Measurements from ENCODE around the gene HOXD12.
A peak's percentile ranks its signal among the peaks of the same experiment; 100 is the strongest.

The HOXD12 gene

DNA sequence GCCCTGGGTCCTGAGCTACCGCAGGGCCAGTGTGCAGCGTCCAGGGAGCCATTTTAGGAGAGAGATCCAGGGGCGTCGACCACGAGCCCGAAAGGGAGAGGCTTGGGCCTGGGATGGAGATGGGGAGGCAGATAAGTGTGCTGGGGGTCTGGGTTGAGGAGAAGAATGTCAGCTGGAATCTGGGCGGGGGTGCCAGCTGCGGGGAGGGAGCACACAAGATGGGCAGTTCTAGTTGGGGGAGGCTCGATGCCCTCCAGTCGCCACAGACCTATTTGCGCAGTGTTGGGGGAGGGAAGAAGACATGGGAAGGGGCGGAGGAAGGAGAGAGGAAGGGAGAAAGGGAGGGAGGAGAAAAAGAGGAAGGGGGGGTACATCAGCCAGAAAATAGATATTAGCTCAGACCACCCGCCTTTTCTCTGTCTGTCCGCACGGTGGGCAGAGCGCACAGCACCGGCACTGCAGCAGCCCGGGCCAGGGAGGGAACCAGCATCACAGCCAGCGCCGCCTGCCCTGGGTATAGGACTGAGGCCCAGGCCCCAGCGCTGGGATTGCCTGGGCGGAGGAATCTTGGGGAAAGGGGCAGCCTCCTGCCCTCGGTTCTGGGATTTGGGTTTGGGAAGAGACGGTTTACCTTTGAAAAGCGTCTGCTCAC is 5.6 kb downstream of the HOXD12 start:
- no peak for DNase-seq (ENCODE audit: low read depth)

DNA sequence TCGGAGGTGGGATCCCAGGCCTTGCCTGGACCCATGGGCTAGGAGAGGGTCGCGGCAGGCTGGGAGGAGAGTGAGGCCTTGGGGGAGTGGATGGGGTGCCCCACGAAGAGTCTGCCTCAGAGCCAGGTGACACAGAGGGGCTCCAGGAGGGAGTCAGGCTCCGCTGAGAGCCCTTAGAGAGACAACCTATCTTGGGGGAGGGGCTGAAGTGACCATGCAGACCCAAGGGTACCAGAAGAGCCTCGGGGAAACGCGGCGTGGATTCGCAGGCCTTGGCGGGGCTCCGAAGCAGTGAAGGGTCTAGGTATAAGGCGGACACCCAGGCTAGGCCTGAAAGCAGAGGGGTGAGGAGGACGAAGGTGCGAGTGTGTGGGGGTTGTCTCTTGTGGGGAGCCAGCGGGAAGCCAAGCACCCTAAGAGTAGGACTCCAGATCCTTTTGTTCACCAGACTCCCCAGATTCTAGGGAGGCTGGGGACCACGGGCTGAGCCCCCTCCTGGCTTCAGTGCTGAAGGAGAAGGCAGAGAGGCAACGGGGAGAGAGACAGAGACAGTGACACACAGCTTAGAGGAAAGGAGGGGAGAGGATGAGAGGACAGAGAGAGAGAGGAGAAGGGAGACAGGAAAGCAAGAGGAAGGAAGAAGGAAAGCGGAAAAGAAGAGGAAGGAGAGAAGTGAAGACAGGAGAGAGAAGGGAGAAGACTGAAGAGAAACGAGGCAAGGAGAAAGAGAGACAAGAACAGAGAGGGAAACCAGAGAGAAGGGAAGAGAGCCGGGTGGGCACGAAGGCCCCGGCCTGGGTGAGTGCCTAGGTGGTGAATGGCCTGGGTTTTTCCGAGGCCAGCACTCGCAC is 6.4 kb downstream of the HOXD12 start:
- no peak for DNase-seq (ENCODE audit: low read depth)

DNA sequence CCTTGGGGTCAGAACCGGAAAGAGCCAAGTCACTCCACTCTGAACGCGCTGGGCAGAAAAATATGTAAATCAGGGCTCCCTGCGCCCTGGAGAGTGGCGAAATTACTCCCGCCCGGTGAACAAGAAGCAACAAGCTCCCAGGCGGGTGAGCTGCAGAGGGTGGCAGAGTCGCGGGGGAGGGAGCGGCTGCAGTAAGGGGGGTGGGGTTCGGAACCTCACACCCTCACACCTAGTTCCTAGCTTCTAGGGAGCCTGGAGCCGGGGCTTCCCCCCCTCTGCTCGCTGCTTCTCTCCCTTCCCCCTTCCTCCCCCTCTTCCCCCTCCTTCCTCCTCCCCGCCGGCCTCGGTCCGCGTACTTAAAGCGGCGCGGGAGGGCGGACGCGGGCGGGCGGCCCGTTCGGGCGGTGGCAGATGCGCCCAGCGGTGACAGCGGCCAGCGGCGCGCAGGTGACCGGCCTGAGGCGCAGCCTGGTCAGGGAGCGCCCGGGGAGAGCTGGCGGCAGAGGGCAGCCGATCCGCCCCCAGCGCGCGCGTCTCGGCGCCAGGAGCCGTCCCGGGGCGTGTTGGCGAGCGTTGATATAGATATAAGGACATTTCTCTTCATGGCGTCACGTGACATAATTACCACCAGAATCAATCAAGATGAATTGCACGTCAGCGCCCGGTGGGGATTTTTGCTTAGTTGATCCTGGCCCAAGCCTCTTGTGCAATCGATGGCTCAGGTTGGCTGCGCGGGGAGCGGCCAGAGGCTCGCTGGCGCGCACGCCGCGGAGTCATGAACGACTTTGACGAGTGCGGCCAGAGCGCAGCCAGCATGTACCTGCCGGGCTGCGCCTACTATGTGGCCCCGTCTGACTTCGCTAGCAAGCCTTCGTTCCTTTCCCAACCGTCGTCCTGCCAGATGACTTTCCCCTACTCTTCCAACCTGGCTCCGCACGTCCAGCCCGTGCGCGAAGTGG is 7.3 kb downstream of the HOXD12 start, which contains the start of gene HOXD11:
Gene HOXD11, plus strand, starts transcription at position 700 of the 959 bp plus-strand sequence. Its CDS starts 76 bp downstream, at position 776.
- no peak for DNase-seq (ENCODE audit: low read depth)

DNA sequence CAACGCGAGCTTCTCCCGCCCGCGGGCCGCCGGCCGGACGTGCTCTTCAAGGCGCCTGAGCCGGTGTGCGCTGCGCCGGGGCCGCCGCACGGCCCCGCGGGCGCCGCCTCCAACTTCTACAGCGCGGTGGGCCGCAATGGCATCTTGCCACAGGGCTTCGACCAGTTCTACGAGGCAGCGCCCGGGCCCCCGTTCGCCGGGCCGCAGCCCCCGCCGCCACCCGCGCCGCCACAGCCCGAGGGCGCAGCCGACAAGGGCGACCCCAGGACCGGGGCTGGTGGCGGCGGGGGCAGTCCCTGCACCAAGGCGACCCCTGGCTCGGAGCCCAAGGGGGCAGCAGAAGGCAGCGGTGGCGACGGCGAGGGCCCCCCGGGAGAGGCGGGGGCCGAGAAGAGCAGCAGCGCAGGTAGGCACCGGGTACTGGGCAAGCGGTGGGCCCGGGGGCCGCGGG is 8.2 kb downstream of the HOXD12 start:
- DNase-seq (ENCODE audit: low read depth) = no peak

DNA sequence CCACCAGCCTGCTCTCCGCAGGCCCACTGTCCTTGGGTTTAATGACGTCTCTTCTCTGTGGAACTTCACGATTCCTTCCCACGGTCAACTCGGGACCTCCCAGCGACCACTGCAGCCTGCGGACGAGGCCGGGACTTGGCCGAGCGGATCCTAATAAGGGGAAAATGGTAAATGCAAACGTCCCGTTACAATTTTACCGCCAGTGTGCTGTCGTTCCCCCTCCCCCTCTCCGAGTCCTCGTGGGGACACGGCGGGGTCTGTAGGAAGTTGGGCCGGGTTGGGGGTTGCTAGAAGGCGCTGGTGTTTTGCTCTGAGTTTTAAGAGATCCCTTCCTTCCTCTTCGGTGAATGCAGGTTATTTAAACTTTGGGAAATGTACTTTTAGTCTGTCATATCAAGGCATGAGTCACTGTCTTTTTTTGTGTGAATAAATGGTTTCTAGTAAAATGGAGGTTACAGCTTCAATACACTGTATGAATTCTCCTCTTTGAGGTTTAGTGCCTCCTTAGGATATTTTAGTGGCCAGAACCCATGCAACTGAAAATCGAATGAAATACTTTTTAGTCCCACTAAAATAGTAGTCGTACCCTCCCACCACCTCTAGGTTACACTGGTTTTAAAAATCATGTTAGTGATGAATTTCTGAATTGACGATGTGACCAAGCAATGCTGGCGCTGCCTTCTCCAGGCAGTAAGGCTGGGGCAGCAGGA is 9.8 kb downstream of the HOXD12 start:
- no peak for DNase-seq (ENCODE audit: low read depth)

DNA sequence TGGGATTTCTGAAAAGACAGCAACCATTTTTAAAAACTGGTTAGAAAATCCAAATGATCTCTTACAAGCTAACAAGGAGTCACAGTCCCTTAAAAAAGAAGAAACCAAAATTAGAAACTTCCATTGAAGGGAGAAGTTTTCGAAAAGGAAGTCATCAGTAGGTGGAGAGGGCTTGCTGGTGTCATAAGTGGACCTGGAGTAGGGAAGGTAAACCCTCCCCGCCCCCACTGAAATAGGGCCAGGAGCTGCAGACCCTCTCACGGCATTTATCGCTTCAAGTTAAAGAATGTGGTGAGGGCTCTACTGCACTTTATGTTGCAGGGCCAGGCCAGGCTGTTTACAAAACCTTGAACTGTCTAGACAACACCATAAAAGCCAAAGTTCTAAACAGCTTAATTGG is 10.4 kb downstream of the HOXD12 start:
- no peak for DNase-seq (ENCODE audit: low read depth)

DNA sequence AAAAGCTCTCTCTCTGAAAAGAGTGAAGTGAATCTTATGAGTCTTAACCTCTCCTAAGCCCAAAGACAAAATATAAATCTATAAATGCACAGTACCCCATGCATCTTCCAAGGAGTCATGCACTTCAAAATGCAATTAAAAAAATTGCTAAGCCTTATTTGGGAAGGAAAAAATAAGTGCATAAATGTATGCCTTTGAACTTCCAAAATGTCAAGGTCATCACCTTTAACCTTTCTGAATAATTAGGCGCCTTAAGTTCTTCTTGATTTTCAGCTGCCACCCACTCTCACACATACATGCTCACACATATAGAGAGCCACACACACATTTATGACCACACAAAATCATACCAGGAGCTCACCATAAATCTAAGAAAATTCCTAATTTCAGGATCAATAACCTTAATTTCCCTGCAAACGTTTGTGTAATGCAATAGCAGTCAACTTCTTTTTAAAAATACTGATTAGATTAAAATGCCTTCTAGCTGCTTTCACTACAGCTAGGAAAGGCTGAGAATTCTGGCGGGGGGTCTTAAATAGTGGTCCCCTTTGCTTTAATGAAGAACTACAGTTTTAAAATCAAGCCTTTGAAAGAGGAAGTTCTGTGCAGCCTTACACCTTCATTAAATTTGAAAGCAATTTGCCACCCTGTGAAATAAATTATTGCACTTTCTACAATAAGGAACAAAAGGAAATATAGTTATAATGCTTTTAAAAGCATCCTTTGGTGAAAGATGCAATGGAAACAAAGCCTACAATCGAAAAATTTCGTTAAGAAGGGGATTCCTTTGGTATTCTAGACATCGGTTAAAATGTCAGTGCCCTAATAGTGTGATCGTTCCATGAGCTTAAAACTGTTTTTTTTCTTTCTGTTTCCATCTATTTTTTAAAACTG is 11.1 kb downstream of the HOXD12 start:
- DNase-seq (ENCODE audit: low read depth) = no peak

DNA sequence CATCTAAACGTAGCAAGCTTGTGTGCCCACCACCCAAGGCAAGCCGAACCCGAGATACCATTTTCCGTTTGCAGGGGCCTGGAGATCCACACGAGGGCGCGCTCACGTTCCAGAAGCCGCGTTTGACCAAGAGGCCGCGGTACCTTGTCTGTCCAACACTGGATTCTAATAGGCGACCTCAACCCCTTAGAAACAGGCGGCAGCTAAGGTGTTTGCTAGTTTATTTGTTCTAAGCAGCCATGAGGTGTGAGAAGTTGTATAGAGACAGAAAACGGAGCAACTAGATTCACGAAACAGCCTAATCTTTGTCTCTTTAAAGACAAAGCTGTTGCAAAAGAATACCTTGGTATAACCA is 11.7 kb downstream of the HOXD12 start:
- peak; percentile 34 for DNase-seq (ENCODE audit: low read depth)

DNA sequence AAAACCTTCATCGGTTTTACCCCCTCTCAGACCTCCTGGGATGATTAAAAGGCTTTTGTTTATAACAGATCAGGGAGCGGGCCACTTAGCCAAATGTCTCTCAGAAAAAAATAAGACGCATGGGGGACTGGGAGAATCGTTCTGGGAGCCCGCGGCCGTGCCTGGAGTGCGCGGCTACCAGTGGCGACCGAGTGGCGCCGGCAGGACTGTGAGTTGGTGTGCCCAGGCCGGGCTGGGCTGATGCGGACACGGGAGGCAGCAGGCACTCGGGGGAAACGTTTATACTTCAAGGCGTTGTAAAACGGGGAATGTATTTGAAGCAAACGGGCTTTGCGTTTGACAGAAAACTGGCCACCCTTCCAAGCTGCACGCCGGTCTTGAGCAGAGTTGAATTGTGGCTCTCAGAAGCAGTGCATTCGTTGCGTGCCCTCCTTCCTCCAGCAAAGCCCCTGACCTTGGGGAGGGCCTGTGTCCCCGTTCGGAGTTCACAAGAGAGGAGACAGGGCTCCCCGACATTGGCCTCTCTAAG is 12.3 kb downstream of the HOXD12 start:
- DNase-seq (ENCODE audit: low read depth) = no peak

DNA sequence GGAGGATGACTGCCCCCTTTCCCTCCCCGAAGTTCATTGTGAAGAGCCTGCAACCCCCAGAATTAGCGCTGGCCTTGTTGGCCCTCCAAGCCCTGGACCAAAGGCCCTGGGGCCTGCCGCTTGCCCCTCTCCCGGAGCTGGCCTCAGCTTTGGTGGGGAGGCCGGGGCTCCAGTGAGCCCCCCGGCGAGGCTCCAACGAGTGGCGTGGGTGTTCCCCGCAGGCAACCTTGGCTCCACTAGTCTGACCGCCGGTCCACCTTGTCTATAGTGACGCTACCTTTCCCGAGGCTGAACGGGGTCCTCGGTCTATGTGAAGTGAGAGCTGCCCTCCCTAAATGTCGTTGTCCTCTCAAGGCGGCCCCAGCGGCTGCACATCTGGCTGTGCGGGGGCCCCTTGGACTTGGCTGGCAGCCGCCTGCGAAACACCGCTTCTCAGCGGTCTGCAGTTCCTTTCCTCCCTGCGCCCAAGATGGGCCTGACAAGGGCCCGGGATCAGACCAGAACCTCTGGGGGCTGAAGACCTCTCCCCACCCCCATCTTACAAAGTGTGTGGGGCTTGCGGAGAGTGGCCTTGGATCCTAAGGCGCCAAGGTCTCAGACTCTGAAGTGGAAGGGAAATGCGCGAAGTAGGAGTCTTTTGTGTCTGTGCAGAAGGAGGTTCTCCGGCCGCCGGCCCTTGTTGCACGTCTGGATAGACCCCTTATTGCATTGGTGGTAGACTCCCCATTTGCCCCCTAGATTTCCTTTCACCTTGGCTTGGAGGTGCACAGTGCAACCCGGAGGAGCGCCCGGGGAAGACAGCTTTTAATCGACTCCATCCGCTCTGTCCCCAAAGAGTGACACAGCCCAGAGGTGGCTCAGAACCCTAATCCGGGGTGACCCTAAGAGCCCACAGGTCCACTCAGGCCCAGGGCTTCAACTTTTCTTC is 13.0 kb downstream of the HOXD12 start:
- no peak for DNase-seq (ENCODE audit: low read depth)

DNA sequence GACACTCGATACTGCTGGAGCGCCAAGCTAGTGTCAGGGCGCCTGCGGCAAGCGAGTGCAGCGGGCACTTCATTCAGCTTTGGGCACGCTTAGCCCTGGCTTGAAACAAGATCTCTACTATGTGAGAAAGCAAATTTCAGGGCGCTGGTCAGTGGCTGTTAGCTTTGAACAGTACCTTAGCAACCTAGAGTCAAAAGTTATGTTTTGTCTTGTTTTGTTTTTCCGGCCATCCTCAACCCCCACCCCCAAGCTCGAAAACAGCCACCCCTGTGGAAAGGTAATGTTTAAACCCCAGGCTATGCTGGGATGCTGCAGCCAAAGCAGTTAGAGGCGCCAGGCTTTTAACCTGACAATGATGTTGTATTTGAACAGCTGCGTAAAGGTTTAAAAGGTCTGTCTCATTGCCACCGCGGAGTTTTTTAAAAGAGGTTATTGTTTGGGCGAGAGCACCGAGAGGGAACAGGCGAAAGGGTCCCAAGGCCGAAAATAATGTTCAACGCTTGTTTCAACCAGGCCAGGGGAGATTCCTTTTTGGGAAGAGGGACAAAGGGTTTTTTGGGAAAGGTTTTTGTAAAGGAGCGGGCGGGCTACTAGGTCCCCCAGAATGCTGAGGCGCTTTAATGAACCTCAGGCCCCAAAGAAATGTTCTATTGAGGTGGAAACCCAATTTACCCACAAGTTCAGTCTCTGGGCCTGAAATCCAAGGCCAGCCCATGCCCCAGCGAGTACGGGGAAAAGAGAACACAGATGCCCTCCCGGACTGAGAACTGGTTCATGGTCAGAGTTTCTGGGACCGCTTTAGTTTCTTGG is 14.7 kb downstream of the HOXD12 start:
- DNase-seq (ENCODE audit: low read depth) = no peak

DNA sequence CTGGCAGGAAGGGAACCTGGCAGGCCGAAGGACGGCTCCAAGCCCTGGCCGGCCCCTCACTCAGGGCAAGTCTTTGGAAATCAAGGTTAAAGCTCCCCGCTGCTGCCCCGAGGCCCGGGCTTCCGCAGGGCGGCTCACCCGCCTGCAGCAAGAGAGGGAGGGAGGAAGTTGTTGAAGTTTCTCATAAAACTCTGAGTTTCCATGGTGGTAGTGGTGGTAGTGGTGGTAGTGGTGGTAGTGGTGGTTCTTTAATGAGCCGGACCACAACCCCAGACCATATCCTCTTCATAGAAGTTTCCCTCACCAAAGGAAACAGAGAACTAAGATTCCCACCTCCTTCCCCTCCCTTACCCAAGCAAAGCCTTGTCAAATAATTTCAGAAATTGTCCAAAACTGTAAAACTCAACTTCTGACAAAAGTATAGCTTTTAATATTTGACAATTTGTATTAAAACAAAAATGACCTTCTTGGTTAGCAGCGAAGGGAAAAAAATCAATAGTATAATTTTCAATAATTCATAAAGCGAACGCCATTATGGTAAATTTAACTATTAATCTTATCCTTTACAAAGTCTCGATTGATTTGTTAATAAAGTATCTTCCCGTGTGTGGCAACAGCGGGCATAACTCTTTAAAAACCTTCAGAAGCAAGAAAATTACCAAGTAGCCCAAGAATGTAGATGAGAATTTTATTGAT is 15.5 kb downstream of the HOXD12 start:
- DNase-seq (ENCODE audit: low read depth) = no peak

DNA sequence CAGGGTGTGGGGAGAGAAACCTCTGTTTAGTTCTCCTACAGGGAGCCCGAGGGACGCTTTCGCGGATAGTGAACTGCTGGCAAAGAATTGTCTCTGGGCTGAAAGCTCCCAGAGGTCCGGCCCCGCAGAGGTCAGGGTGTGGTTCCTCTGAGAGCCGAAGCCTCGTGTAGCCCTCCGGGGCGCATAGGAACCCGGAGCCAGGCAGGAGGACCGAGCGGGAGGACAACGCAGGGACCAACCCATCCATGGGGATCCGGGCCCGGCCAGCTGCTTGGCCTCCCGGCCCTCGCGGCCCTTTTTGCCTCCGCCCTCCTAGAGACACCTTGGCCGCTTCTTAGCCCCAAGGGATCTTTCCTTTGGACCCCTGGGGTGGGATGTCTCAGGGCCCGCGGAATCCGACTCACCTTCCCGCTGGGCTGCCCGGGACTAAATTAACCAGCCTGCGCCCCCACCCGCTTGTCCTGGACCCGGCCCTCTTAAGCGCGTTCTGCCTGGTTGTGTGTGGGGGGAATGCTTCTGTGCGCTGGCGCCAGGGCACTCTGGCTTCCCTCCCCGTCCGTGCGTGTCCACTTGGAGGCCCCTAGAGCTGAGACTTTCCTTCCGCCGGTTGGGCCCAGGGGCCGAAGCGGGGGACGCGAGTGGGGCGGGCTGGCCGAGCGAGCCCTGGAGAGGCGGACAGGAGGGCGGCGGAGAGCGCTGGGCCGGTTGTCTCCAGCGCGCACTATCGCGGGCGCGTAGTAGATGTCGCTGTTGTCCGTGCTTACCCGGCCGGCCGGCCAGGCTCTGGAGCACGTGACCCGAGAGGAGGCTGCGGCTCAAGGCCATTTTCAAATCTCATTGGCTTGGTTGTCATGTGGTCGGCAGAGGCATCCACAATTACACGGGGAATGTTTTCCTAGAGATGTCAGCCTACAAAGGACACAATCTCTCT is 16.6 kb downstream of the HOXD12 start, which contains the start of gene HOXD10:
Gene HOXD10, plus strand, starts transcription at position 896 of the 931 bp plus-strand sequence. CDS start 56 bp downstream, outside the sequence.
- DNase-seq (ENCODE audit: low read depth) = no peak

DNA sequence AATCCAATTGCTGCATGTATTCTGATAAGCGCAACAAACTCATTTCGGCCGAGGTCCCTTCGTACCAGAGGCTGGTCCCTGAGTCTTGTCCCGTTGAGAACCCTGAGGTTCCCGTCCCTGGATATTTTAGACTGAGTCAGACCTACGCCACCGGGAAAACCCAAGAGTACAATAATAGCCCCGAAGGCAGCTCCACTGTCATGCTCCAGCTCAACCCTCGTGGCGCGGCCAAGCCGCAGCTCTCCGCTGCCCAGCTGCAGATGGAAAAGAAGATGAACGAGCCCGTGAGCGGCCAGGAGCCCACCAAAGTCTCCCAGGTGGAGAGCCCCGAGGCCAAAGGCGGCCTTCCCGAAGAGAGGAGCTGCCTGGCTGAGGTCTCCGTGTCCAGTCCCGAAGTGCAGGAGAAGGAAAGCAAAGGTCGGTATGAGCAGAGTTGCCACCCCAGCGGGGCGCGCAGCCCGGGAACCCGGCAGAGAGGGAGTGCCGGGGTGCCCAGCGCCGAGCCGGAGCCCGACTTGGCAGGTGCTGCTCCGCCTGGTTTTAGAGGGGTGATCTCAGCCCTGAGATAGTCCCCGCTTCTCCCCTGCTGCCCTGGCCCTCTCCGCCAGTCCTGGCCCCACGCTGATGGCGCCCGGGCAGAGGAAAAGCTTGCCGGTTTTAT is 17.7 kb downstream of the HOXD12 start:
- no peak for DNase-seq (ENCODE audit: low read depth)

DNA sequence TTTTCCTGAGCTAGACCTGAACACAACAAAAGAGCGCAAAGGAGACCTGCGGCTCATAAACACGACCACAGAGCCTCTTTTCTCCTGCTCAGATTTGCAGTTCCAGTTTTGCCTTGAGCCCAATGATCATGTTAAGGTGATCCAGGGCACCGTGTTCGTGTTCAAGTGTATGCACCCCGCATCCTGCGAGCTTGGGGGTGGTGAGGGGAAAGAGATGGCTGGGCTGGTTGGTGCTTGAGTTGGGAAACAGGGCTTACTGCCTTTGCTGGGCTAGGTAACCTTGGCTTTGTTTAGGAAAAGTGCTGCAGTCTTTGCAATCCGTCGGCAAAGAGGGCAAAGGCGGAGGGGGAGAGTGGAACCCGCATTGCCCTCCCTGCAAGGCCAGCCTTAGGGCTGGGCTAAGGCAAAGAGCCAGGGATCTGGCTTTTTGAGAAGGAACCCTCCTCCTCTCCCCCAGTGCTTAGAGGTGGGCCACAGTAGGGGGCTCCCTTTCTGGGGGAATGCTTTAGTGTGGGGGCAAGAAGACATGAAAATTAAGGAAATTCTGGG is 18.3 kb downstream of the HOXD12 start:
- no peak for DNase-seq (ENCODE audit: low read depth)

Measured in iris pigment epithelial cell (primary cell).